ENCODE results near the gene PKP2. TPM values are rescaled to one million over a fixed set of nuclear protein-coding genes. Genes with fewer than 3 reads are reported as not detected.

PKP2 gene
- total RNA-seq, 1 donor from 2014 or later = 65.3 TPM

DNA sequence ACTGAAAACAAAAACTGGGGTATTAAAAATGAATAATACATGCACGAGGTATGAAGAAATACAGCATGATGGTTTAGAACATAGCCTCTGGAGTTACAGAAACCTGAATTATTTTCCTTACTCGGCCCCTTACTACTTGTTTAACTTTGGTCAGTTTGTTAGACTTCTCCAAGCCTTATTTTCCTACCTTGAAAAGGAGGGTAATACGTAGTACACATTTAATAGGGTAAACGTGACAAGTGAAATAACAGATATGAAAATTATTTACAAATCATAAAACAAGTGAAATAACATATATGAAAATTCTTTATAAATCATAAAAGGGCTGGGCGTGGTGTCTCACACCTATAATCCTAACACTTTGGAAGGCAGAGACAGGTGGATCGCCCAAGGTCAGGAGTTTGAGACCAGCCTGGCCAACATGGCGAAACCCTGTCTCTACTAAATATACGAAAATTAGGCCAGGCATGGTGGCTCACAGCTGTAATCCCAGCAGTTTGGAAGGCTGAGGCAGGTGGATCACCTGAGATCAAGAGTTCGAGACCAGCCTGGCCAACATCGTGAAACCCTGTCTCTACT lies 11.4 kb upstream of the PKP2 start:
- Mint-ChIP-seq H3K9me3 (no peaks in the 10 kb centered on the region), H3K27me3 (ENCODE audit: low read depth) (no peaks in the 10 kb centered on the region), H3K4me1 (peaks cover 10% of the 10 kb centered on the region), H3K27ac (no peak overlapping the region), H3K4me3 (no peak overlapping the region), H3K36me3 (no peaks in the 10 kb centered on the region)
- no peak for DNase-seq (ENCODE audit: low spot score in 2 of 2, unreplicated experiment in 2 of 2)
- TF ChIP-seq, protein P1, sequence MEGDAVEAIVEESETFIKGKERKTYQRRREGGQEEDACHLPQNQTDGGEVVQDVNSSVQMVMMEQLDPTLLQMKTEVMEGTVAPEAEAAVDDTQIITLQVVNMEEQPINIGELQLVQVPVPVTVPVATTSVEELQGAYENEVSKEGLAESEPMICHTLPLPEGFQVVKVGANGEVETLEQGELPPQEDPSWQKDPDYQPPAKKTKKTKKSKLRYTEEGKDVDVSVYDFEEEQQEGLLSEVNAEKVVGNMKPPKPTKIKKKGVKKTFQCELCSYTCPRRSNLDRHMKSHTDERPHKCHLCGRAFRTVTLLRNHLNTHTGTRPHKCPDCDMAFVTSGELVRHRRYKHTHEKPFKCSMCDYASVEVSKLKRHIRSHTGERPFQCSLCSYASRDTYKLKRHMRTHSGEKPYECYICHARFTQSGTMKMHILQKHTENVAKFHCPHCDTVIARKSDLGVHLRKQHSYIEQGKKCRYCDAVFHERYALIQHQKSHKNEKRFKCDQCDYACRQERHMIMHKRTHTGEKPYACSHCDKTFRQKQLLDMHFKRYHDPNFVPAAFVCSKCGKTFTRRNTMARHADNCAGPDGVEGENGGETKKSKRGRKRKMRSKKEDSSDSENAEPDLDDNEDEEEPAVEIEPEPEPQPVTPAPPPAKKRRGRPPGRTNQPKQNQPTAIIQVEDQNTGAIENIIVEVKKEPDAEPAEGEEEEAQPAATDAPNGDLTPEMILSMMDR (IDR thresholded peaks at IDR 0.05; ENCODE audit: unreplicated experiment) = no peak

DNA sequence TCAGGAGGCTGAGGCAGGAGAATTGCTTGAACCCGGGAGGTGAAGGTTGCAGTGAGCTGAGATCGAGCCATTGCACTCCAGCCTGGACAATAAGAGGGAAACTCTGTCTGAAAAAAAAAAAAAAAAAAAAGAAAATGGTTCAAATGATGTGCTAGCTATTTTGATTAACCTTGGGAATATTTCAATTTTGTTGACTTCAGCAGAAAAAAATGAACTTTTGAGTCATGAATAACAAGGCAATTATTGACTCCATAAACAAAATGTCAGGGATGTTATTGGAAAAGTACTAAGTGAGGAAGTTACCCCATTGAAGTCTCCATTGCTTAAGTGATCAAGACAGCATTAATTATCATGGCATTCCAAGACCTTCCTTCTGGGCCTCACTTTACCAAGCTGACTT lies 10.6 kb upstream of the PKP2 start:
- TF ChIP-seq, protein P1 (IDR thresholded peaks at IDR 0.05; ENCODE audit: unreplicated experiment) = no peak

DNA sequence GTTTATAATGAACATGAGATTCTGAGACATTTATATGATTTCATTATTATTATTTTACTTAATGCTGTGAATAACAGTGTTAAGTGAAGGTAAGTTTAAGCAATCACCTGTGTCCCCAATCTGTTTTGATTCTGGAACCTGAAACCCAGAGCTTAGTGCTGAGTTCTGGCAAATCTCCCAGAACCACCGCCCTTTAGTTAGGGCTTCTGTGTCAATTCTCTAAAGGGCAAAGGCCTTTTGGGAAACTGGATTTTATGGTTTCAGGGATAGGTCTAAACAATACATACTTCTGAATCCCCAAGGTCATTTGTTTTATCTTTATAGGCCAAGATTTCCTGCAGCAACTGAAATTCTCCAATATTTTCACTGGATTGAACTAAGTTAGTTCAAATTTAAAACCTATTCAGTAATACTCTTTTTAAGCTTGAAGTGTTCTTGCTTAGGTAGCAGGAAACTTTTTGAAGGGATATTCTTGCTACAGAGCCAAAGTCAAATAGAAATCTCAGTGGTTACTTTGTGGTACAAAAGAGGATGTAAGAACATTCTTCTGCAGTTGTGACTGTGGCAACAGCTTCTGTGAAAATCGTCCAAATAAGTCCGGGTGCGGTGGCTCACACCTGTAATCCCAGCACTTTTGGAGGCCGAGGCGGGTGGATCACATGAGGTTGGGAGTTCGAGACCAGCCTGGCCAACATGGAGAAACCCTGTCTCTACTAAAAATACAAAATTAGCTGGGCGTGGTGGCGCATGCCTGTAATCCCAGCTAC lies 10.0 kb upstream of the PKP2 start:
- H3K36me3 Mint-ChIP-seq = no peaks in the 10 kb centered on the region
- H3K27me3 Mint-ChIP-seq (ENCODE audit: low read depth) = no peaks in the 10 kb centered on the region
- H3K9me3 Mint-ChIP-seq = no peaks in the 10 kb centered on the region
- peaks cover 23% of the 10 kb centered on the region for H3K4me1 Mint-ChIP-seq
- TF ChIP-seq, protein P1 (IDR thresholded peaks at IDR 0.05; ENCODE audit: unreplicated experiment) = no peak
- H3K27ac Mint-ChIP-seq = no peak overlapping the region
- no peak overlapping the region for H3K4me3 Mint-ChIP-seq
- no peak for DNase-seq (ENCODE audit: low spot score in 2 of 2, unreplicated experiment in 2 of 2)

More for the DNA sequence above, 10.6 kb upstream of the PKP2 start:
- Mint-ChIP-seq H3K27ac (no peak overlapping the region), H3K4me3 (no peak overlapping the region), H3K4me1 (peaks cover 18% of the 10 kb centered on the region), H3K27me3 (ENCODE audit: low read depth) (no peaks in the 10 kb centered on the region), H3K36me3 (no peaks in the 10 kb centered on the region), H3K9me3 (no peaks in the 10 kb centered on the region)
- no peak for DNase-seq (ENCODE audit: low spot score in 2 of 2, unreplicated experiment in 2 of 2)

DNA sequence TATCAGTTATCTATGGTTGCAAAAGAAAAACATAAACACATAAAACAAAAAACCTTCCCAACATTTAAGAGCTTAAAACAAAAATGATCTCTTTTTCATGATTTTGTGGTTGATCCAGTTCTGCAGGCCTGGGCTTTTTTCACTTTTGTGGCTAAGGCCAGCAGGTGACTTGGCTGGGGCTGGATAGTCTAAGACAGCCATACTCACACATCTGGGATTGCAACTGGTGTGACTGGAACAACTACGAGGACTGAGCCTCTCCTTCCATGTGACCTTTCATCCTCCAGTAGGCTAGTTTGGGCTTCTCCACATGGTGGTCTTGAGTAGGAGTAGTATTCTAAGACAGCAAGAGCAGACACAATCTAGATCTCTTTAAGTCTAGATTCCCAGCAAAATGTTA lies 7.2 kb upstream of the PKP2 start:
- DNase-seq (ENCODE audit: low spot score in 2 of 2, unreplicated experiment in 2 of 2) = no peak
- Mint-ChIP-seq H3K36me3 (no peaks in the 10 kb centered on the region), H3K27me3 (ENCODE audit: low read depth) (no peaks in the 10 kb centered on the region), H3K27ac (peak overlapping the region; percentile 71), H3K9me3 (no peaks in the 10 kb centered on the region), H3K4me3 (no peak overlapping the region), H3K4me1 (peaks cover 36% of the 10 kb centered on the region)
- TF ChIP-seq, protein P1 (IDR thresholded peaks at IDR 0.05; ENCODE audit: unreplicated experiment) = no peak

DNA sequence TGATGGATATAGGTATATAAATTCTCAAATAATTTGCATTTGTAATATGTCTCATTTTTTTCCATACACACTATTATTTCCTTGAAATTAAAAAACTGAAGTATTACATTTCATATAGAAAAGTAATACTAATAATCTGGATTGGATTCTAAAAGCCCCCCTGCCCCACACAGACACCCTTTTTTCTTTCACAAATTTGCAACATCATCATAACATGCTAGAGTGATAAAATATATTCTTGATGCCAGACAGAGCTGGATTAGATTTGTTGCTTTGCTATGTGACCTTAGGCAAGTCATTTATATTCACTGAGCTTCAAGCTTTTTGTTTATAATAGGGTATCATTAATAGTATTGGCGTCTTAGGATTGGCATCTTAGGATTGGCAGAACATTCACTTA lies 6.7 kb upstream of the PKP2 start:
- Mint-ChIP-seq H3K27me3 (ENCODE audit: low read depth) (no peaks in the 10 kb centered on the region), H3K4me1 (peaks cover 41% of the 10 kb centered on the region), H3K4me3 (no peak overlapping the region), H3K9me3 (no peaks in the 10 kb centered on the region), H3K27ac (peak overlapping the region; percentile 71), H3K36me3 (no peaks in the 10 kb centered on the region)
- TF ChIP-seq, protein P1 (IDR thresholded peaks at IDR 0.05; ENCODE audit: unreplicated experiment) = no peak
- no peak for DNase-seq (ENCODE audit: low spot score in 2 of 2, unreplicated experiment in 2 of 2)
